ENCODE measurements around the gene SGCE.

- no peak for TF ChIP-seq CTCF (IDR thresholded peaks at IDR 0.05; ENCODE audit: low read length)
- no peak for TF ChIP-seq EZH2 (optimal IDR thresholded peaks at IDR 0.05; ENCODE audit: low read depth, low read length)
Observed at GRCh38 chr7:94669773-94670495, 14.0 kb upstream of the SGCE start.
